NB4 (cell line): Measurements from ENCODE around the gene CASQ2.

Source experiments
- DNase-seq: peaks from one replicate; pipeline ENCODE4 v3.0.0; 2010; ENCODE audit warnings: low read depth
- H3K4me3 ChIP-seq: one replicate; pipeline ENCODE4 v1.5.1; 2011; ENCODE audit warnings: mild to moderate bottlenecking, low read depth, low read length, moderate library complexity
- MYC ChIP-seq: IDR thresholded peaks from 2 replicates; pipeline ENCODE4 v1.6.1; 2011; ENCODE audit warnings: low read depth, low read length
- POLR2A ChIP-seq: IDR thresholded peaks from 2 replicates; pipeline ENCODE4 v1.6.1; 2011; ENCODE audit warnings: mild to moderate bottlenecking; ENCODE audit not compliant: insufficient read length; ENCODE audit errors: extremely low read depth
- TF ChIP-seq, protein P1 (sequence below): IDR thresholded peaks from one replicate; pipeline ENCODE4 v1.5.1; 2012; ENCODE audit warnings: low read depth, low read length
- TF ChIP-seq, protein P2 (sequence below): IDR thresholded peaks from 2 replicates; pipeline ENCODE4 v1.6.1; 2011; ENCODE audit warnings: low read depth, low read length

Gene CASQ2

GRCh38 chr1:115669002-115669673, 99.4 kb downstream of the CASQ2 start:
- peak; percentile 81 for DNase-seq
- H3K4me3 ChIP-seq, result no peak overlapping the region
- TF ChIP-seq, protein P1, sequence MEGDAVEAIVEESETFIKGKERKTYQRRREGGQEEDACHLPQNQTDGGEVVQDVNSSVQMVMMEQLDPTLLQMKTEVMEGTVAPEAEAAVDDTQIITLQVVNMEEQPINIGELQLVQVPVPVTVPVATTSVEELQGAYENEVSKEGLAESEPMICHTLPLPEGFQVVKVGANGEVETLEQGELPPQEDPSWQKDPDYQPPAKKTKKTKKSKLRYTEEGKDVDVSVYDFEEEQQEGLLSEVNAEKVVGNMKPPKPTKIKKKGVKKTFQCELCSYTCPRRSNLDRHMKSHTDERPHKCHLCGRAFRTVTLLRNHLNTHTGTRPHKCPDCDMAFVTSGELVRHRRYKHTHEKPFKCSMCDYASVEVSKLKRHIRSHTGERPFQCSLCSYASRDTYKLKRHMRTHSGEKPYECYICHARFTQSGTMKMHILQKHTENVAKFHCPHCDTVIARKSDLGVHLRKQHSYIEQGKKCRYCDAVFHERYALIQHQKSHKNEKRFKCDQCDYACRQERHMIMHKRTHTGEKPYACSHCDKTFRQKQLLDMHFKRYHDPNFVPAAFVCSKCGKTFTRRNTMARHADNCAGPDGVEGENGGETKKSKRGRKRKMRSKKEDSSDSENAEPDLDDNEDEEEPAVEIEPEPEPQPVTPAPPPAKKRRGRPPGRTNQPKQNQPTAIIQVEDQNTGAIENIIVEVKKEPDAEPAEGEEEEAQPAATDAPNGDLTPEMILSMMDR, result no peak
- TF ChIP-seq, protein P2, sequence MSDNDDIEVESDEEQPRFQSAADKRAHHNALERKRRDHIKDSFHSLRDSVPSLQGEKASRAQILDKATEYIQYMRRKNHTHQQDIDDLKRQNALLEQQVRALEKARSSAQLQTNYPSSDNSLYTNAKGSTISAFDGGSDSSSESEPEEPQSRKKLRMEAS, result no peak
- no peak for TF ChIP-seq MYC
- no peak for TF ChIP-seq POLR2A

DNA sequence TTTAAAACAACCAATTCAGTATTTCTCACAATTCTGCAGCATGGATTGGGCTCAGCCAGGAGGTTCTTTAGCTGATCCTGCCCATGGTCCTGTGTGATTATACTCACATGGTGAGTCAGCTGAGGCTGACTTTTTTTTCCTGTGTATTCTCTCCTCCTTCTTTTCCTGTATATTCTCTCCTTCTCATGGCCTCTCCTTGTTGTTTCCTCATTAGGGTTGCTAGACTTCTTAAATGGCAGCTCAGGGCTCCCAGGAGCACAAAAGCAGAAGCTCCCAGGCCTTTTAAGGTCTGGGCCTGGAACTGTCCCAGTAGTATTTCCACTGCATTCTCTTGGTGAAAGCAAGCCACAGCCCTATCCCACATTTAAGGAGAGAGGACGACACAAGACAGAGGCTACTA, 99.9 kb downstream of the CASQ2 start:
- H3K4me3 ChIP-seq, result no peak overlapping the region
- DNase-seq, result peak; percentile 76
- no peak for TF ChIP-seq POLR2A
- no peak for TF ChIP-seq MYC
- TF ChIP-seq, protein P2, result no peak
- TF ChIP-seq, protein P1, result no peak

DNA sequence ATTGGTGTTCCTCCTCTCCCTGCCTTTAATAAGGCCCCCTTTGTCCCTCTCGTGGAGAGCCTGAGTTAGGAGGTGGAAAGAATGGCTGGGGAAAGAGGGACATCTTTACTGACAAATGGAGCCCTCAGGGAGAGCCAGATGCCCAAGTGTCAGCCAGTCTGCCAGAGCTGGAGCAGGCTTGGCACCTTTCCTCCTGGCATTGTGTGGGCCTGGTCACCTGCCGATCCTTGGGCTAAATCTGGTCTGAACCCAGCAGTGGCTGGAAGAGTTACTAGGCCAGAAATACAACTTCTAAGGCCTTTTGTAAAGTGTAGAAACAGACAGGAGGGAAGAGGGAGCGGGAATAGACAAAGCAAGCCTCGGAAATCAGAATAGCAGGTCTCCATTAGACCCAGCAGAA, 101.8 kb downstream of the CASQ2 start:
- DNase-seq, result no peak
- H3K4me3 ChIP-seq, result no peak overlapping the region
- TF ChIP-seq POLR2A (no peak), MYC (no peak)
- TF ChIP-seq, protein P2, result no peak
- TF ChIP-seq, protein P1, result no peak

DNA sequence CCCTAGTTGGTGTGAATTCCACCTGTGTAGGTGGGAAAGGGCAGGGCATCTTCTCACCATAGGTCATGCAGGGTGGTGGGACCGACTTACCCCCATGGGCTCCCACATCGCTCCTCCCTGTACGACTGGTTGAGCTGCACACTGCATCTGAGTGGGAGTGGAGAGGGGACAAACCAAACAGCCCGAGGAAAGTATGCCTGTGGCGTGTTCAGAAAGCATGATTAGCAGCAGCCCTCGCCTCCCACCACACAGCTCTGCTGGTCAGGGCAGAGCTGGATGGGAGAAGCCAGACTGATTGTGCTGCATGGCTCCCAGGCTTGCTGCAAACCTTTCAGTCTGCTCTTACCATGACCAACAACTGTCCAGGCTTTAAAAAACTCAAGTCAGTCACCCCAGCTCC, 102.3 kb downstream of the CASQ2 start:
- TF ChIP-seq, protein P2, result no peak
- TF ChIP-seq MYC, result no peak
- TF ChIP-seq, protein P1, result no peak
- no peak for TF ChIP-seq POLR2A
- no peak for DNase-seq
- no peak overlapping the region for H3K4me3 ChIP-seq

DNA sequence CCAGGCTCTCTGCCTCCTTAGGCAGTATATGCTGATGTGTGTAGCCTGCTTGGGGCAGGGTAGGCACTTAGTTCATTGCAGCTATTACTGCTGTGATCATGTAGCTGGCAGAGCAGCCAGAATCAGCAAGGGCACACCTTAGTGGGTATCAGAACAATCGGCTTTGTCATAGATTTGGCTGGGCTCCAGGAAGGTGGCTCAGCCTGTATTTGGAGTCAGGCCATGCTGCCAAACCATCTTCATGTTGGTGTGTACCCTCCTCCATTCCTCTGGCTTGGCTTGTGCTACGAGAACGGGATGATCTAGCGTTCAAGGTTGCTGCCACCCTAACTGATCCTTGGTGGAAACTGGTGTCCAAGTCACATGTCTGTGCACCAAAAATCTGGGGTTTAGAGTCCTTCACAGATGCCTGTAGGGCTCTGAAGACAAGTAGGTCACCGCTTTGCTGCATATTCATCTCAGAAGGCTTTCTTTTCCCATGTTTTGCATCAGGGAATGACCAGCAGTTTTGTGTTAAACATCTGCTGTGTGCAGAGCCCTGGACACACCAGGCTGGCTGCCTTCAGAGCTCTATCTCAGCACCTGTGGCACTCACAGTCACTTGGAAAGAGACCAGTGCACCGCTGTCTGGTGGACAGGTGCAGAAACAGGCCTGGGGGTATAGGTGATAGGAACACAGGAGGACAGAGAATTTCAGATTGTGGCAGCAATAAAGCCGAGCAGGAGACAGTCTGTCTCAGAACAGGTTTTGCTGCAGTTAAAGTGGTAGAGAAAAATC, 103.0 kb downstream of the CASQ2 start:
- no peak overlapping the region for H3K4me3 ChIP-seq
- DNase-seq, result no peak
- TF ChIP-seq MYC, result no peak
- no peak for TF ChIP-seq POLR2A
- TF ChIP-seq, protein P2, result no peak
- TF ChIP-seq, protein P1, result no peak
